Loucy (cell line): ENCODE results near the gene NAGPA.

Experiments used
- EZH2phosphoT487 ChIP-seq: fragments of 200-600 bp; IDR thresholded peaks from 2 replicates; pipeline ENCODE4 v1.6.1; 2018; ENCODE audit warnings: antibody characterized with exemption, mild to moderate bottlenecking, moderate library complexity, borderline replicate concordance
- TF ChIP-seq, protein P1 (sequence below): fragments of 200-600 bp; sonication (generic); conservative IDR thresholded peaks from 2 replicates; pipeline ENCODE4 v1.5.1; 2014; ENCODE audit warnings: mild to moderate bottlenecking, antibody characterized with exemption, low read length

DNA sequence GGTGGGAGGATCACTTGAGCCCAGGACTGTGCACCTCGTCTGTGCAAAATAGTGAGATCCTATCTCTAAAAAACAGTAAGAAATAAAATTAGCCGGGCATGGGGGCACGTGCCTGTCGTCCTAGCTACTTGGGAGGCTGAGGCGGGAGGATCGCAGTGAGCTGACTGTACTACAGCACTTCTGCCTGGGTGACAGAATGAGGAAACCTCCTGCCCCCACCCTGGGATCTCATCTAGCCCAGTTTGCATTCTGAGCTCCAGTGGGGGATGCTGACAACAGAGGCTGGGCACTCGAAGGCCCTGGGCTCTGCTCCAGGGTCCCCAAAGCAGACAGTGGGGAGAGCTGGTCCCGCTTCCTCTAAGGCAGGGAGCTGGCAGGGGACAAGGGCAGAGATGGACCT is 7.1 kb downstream of the NAGPA start:
- TF ChIP-seq, protein P1, sequence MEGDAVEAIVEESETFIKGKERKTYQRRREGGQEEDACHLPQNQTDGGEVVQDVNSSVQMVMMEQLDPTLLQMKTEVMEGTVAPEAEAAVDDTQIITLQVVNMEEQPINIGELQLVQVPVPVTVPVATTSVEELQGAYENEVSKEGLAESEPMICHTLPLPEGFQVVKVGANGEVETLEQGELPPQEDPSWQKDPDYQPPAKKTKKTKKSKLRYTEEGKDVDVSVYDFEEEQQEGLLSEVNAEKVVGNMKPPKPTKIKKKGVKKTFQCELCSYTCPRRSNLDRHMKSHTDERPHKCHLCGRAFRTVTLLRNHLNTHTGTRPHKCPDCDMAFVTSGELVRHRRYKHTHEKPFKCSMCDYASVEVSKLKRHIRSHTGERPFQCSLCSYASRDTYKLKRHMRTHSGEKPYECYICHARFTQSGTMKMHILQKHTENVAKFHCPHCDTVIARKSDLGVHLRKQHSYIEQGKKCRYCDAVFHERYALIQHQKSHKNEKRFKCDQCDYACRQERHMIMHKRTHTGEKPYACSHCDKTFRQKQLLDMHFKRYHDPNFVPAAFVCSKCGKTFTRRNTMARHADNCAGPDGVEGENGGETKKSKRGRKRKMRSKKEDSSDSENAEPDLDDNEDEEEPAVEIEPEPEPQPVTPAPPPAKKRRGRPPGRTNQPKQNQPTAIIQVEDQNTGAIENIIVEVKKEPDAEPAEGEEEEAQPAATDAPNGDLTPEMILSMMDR: no peak
- TF ChIP-seq EZH2phosphoT487: no peak
